NOMO-1 (cell line): ENCODE measurements around the gene MMD2.

Experiments
- DNase-seq, 2 experiments: peaks; one replicate each; lab custom pipeline; 2025; ENCODE audit not compliant: unreplicated experiment in 2 of 2; lab: John Stamatoyannopoulos, UW

The MMD2 gene

GRCh38 chr7:4959893-4960292 lies 906 bp upstream of the MMD2 start:
- DNase-seq = no peak

- no peak for DNase-seq
Measured at GRCh38 chr7:4959306-4959705, 319 bp upstream of the MMD2 start.

GRCh38 chr7:4957847-4958476 lies 1.0 kb downstream of the MMD2 start:
- DNase-seq = no peak

DNA sequence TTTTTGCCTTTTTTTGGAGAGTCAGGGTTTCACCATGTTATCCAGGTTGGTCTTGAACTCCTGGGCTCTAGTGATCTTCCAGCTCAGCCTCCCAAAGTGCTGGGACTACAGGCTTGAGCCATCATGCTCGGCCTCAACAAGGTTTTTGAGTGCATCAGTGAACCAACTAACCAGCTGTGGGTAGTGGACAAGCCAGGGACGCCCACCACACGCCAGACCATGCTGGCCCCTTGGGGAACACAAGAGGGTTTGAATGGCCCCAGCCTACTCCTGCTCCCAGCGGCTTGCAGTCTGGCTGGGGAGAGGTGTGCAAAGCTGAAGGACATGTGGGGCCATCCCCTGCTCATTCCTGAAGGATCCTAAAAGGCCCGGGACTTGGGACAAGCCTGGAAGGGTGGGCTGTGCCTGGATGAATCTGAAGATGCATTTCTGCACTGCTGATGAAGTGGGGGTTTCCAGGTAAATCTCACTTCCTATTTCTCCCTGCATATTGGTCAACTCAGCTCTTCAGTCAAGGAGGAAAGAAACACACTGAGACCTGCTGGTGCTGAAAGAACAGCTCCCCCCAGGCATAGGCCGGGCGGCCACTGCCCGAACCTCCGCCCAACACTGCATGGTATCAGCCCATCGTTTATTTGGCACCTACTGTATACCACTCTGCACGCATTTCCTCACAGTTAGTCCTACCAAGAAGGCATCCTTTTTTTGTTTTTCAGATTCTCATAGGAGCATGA lies 6.9 kb downstream of the MMD2 start:
- peak in 1 of 2 experiments; percentile 2 for DNase-seq

DNA sequence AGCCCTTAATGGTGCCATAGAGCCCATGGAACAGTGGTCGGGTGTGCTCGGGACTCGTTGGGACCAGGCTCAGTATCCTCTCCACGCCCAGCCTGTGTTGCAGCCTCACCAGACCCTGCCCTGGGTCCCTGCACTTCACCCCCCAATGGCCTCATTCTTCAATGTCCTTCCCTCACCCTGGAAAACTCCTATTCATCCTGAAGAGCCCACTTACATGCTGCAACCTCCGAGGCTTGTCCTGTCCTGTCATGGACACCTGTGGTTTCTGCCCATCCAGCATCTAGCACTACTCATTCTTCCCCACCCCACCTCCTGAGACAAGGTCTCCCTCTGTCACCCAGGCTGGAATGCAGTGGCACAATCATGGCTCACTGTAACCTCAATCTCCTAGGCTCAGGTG lies 7.7 kb downstream of the MMD2 start:
- DNase-seq = no peak

DNA sequence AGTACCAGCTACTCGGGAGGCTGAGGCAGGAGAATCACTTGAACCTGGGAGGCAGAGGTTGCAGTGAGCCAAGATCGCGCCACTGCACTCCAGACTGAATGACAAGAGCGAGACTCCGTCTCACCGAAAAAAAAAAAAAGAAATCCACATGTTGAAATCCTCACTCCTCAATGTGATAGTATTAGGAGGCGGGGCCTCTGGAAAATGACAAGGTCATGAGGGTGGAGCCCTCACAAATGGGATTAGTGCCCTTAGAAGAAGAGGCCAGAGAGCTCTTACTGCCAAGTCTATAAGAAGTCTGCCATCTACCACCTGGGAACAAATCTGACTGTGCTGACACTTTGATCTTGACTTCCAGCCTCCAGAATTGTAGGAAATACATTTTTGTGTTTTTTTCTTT lies 10.6 kb downstream of the MMD2 start:
- no peak for DNase-seq

- no peak for DNase-seq
Measured at GRCh38 chr7:4945949-4946348, 13.0 kb downstream of the MMD2 start.

DNA sequence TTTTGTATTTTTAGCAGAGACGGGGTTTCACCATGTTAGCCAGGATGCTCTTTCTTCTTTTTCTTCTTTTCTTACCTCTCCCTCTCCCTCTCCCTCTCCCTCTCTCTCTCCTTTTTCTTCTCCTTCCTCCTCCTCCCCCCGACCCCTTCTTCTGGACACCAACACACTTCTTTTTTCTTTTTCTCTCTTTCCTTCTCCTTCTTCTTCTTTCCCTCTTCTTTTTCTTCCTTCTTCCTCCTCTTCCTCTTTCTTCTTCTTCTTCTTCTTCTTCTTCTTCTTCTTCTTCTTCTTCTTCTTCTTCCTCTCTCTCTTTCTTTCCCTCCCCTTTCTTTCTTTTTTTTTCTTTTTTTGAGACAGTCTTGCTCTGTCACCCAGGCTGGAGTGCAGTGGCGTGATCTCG lies 14.0 kb downstream of the MMD2 start:
- DNase-seq = no peak

GRCh38 chr7:4943297-4943696 lies 15.7 kb downstream of the MMD2 start:
- DNase-seq = no peak

DNA sequence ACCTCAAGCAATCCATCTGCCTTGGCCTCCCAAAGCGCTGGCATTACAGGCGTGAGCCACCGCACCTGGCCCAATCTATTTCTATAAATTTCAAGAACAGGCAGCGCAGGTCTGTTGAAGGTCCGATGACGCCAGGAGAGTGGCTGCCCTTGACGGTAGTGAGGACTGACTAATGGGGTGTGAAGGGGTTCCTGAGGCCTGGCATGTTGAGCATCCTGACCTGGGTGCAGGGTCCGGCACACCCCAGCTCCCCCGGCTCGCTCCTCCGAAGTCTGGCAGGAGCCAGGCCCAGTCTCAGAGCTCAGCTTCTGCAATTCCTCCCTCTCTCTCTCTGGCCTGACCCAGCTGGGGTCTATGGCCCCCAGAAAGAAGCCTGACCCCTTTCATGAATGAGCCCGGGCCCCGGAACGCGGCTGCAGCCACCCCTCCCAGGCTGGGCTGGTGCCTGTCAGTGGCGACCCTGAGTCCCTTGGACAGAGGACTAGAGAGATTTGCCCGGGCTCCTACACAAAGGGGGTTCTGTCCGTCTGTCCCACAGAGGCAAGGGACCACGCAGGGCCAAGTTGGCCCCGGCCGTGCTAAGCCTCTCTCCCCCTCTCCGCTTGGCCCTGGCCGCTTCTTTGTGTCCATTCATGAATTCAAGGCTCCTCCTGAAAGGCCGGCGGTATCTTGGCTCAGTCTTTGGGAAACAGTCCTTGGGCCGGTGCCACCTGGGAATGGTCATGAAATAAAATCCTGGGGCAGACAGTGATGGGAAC lies 18.8 kb downstream of the MMD2 start:
- no peak for DNase-seq

DNA sequence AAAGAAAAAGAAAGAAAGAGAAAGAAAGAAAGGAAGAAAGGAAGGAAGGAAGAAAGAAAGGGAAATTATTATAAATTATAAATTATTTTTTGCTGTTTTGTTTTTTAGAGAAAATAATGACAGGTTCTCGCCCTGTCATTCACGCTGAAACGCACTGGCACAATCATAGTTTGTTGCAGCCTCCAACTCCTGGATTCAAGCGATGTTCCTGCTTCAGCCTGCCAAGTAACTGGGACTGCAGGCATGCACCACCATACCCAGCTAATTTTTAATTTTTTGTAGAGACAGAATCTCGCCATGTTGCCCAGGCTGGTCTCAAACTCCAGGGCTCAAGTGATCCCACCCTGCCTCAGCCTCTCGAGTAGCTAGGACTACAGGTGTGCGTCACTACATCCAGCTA lies 21.6 kb downstream of the MMD2 start:
- no peak for DNase-seq

GRCh38 chr7:4934419-4935025 lies 24.5 kb downstream of the MMD2 start:
- no peak for DNase-seq

DNA sequence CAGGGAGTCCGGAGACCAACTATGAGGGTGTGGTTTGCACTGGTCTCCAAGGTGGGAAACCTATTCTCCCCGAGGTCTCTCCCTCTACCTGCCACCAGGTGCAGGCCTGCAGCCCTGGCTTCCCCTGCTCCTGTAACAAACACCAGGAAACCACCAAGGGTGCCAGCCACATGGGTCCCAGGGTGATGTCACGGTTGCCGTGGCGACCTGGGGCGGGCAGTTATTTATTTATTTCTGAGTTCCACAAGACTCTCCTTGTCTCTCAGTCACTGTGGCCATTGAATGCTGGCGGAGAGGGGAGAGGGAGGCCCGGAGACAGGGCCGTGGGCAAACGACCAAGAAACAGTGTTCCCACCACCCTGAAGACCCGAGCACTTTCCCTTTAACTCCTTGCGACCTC lies 27.0 kb downstream of the MMD2 start:
- DNase-seq = no peak

GRCh38 chr7:4929005-4929404 lies 30.0 kb downstream of the MMD2 start:
- no peak for DNase-seq

- no peak for DNase-seq
Measured at GRCh38 chr7:4928445-4928844, 30.5 kb downstream of the MMD2 start.

DNA sequence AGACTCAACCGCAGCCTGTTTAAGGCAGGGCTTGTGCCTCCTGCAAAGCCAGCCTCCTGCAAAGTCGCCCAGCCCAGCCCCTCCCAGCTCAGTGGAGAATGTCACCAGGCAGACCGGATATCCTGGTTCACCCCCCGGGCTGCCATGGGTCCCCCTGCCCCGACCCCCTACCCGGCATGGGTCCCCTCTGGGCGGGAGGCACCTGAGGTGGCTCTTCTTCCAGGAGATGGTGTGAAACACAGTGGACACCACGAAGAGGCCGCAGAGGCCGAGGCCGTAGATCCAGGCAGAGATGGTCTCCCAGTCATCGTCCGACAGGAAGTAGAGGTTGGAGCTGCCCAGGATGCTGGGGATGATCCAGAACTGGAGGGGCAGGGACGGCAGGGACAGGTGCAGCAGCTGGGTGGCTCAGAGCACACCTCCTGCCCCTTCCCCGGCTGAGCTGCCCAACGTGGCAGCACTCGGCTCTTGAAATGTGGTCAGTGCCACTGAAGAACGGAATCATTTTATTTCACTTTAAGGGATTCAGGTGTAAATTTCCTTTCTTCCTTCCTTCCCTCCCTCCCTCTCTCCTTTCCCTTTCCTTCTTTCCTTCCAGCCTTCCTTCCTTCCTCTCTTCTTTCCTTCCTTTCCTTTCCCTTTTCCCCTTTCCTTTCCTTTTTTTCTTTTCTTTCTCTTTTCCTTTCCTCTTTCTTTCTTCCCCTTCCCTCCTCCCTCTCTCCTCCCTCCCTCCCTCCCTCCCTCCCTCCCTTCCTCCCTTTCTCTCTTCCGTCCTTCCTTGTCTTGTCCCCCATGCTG lies 38.8 kb downstream of the MMD2 start:
- DNase-seq = no peak

- DNase-seq = no peak
Measured at GRCh38 chr7:4916113-4916512, 42.9 kb downstream of the MMD2 start.

DNA sequence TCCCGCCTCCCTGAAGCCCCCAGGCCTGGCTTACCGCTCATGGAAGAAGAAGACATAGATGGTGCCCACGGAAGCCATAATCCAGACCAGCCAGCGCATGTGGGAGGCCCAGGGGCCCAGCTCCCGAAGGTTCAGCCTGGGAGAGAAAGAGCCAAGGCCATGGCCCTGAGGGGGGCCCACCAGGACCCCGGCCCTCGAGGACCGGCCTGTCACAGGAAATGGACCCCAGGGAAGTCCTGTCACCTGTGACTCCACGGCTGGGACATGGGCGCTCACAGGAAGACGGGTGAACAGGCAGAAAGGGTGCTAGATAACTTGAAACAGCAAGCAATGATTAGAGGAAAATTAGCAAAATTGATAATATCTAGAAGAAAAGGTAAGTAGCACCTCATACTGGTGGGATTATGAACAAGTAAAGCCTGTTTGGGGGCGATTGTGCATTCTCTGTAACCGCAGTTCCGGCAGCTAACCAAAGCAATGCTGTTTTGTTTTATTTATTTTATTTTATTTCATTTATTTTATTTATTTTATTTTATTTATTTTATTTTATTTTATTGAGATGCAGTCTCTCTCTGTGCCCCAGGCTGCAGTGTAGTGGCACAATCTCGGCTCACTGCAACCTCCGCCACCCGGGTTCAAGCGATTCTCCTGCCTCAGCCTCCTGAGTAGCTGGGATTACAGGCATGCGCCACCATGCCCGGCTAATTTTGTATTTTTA lies 47.7 kb downstream of the MMD2 start:
- DNase-seq = no peak

DNA sequence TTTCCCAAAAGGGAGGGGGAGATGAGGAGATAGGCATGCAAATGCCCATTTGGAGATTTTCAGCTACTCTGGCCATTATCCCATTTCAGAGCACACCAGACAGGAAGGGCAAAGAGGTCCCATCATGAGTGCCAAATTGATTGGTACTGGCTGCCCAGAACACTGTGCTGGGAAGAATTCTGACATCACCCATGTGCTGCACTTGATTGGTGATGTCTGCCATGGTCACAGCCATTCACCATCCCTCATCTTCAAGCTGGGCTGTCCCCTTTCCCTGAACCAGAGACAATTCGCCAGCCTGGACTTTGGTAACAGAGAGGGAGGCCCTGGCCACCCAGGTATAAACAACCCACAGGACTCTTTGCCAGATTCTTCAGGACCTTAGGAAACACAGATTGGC lies 52.3 kb downstream of the MMD2 start:
- DNase-seq = no peak

DNA sequence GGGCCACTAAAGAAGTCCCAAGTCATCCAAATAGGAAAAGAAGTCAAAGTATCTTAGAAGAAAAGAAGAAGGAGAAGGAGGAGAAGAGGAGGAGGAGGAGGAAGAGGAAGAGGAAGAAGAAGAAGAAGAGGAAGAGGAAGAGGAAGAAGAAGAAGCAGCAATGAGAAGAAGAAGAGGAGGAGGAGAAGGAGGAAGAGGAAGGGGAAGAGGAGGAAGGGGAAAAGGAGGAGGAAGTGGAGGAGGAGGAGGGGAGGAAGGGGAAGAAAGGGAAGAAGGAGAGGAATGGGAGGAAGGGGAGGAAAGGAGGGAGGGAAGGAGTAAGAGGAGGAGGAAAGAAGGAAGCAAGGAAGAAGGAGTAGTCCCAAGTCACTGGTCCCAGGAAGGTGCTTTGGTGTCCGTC lies 53.8 kb downstream of the MMD2 start:
- DNase-seq = no peak
